ENCODE data around the gene ELN. TPM values are rescaled to one million over a fixed set of nuclear protein-coding genes. Genes with fewer than 3 reads are reported as not detected.

Gene ELN
- total RNA-seq, 4 donors from 2014 or later = 4.1 to 427 (median 92.4) TPM

DNA sequence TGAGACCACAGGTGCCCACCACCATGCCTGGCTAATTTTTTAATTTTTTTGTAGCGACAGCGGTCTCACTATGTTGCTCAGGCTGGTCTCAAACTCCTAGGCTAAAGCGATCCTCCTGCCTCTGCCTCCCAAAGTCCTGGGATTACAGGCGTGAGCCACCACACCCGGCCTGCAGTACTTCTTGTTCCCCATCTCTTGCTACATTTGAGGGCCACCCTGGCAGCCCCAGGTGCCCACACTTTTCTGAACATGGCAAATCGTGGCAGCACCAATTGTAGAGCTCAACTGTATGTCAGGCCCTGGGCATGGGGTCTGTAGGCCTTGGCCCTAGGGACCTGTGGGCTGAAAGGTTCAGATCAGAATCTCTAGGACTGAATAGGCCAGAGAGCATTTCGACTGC is 30.5 kb downstream of the ELN start:
- no peak for DNase-seq

DNA sequence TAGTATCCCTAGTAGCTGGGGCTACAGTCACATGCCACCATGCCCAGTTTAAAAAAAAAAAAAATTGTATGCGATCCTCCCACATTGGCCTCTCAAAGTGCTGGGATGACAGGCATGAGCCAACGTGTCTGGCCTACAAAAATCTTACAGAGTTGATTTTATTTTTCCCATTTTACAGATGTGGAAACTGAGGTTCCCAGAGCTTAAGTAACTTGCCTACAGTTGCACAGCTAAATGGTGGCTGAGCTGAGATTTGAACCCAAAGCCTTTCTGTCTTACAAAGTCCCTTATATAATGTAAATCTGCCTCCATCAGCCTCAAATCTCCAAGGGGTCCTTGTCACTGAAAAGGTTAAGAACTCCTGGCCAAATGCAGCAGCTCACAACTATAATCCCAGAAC is 31.1 kb downstream of the ELN start:
- no peak for TF ChIP-seq POLR2A (IDR thresholded peaks at IDR 0.05)
- TF ChIP-seq, protein P1, sequence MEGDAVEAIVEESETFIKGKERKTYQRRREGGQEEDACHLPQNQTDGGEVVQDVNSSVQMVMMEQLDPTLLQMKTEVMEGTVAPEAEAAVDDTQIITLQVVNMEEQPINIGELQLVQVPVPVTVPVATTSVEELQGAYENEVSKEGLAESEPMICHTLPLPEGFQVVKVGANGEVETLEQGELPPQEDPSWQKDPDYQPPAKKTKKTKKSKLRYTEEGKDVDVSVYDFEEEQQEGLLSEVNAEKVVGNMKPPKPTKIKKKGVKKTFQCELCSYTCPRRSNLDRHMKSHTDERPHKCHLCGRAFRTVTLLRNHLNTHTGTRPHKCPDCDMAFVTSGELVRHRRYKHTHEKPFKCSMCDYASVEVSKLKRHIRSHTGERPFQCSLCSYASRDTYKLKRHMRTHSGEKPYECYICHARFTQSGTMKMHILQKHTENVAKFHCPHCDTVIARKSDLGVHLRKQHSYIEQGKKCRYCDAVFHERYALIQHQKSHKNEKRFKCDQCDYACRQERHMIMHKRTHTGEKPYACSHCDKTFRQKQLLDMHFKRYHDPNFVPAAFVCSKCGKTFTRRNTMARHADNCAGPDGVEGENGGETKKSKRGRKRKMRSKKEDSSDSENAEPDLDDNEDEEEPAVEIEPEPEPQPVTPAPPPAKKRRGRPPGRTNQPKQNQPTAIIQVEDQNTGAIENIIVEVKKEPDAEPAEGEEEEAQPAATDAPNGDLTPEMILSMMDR (IDR thresholded peaks at IDR 0.05) = no peak
- H3K9me3 ChIP-seq = no peaks in the 10 kb centered on the region
- intact Hi-C loops (cut with DNase I; ENCODE audit: low total_unique reads) = no loop called here
- H3K4me3 ChIP-seq = no peak overlapping the region
- no peak overlapping the region for H3K27ac ChIP-seq
- no peaks in the 10 kb centered on the region for H3K27me3 ChIP-seq
- DNase-seq = no peak
- no peaks in the 10 kb centered on the region for H3K4me1 ChIP-seq
- no peaks in the 10 kb centered on the region for H3K36me3 ChIP-seq

More for the DNA sequence above, 30.5 kb downstream of the ELN start:
- Histone ChIP-seq H3K9me3 (no peaks in the 10 kb centered on the region), H3K36me3 (no peaks in the 10 kb centered on the region), H3K27me3 (no peaks in the 10 kb centered on the region), H3K27ac (no peak overlapping the region), H3K4me3 (no peak overlapping the region), H3K4me1 (no peaks in the 10 kb centered on the region)
- TF ChIP-seq POLR2A (IDR thresholded peaks at IDR 0.05) = no peak
- TF ChIP-seq, protein P1 (IDR thresholded peaks at IDR 0.05) = no peak
- intact Hi-C loops (cut with DNase I; ENCODE audit: low total_unique reads) = no loop called here

DNA sequence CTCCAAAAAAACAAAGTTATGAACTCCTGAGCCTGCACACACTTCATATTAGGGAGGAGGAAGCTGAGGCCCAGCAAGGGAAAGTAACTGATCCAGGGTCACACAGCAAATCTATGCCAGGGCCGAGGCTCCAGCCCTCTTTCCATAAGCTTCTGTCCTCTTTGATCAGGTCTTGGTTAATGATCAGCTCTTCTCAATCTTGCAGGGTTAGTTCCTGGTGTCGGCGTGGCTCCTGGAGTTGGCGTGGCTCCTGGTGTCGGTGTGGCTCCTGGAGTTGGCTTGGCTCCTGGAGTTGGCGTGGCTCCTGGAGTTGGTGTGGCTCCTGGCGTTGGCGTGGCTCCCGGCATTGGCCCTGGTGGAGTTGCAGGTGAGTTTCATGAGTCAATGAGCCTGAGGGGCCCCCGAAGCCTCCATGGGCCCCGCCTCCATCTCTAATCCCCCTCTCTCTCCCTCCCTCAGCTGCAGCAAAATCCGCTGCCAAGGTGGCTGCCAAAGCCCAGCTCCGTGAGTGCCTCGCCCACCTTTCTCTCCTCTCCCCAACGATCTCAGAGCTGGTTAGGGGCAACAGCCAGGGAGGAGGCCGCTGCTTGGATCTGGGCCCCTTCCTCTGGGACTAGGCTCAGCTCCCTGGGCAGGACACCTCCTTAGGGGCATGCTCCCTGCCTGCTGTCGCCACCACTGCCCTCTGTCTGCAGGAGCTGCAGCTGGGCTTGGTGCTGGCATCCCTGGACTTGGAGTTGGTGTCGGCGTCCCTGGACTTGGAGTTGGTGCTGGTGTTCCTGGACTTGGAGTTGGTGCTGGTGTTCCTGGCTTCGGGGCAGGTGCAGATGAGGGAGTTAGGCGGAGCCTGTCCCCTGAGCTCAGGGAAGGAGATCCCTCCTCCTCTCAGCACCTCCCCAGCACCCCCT is 32.0 kb downstream of the ELN start:
- no peaks in the 10 kb centered on the region for H3K27me3 ChIP-seq
- H3K4me1 ChIP-seq = no peaks in the 10 kb centered on the region
- H3K4me3 ChIP-seq = no peak overlapping the region
- DNase-seq = no peak
- peak overlapping the region in 1 of 2 donors; percentile 17 for H3K27ac ChIP-seq
- intact Hi-C loops (cut with DNase I; ENCODE audit: low total_unique reads) = no loop called here
- TF ChIP-seq POLR2A (IDR thresholded peaks at IDR 0.05) = no peak
- TF ChIP-seq, protein P1 (IDR thresholded peaks at IDR 0.05) = no peak
- no peaks in the 10 kb centered on the region for H3K9me3 ChIP-seq
- no peaks in the 10 kb centered on the region for H3K36me3 ChIP-seq

DNA sequence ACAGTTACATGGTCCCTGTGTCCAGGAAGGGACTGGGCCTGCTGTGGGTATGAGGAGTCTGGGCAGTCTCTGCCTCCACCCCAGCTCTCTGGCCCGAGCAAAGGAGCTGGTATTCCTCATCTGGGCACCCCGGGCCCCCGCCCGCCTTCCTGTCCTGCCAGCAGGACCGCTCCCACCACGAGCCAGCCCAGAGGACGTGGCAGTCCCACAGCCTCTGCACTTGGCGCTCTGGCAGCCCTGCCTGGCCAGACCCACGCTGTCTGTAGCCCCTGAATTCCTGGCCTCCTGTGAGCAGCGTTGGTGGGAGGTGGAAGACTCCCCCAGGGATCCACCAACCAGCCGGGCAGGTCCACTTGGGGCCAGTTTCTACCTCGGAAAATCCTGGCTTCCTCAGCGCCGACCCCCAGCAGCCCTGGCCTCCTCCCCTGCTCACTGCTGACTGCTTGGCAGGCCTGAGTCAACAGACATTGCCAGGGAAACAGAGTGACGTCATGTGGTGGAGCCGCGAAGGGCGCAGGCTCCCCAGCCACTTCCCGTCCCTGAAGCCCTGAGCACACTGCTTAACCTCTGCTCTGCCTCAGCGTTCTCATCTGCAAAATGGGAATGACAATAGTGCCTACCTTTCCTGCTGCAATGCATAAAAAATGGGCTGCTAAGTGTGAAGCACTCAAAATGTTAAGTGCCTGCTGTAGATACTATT is 34.0 kb downstream of the ELN start:
- no peaks in the 10 kb centered on the region for H3K36me3 ChIP-seq
- TF ChIP-seq, protein P1 (IDR thresholded peaks at IDR 0.05) = peak in 1 of 4 experiments; percentile 14
- peak; percentile 51 to 76 for TF ChIP-seq POLR2A (IDR thresholded peaks at IDR 0.05)
- DNase-seq = peak; percentile 87
- no peaks in the 10 kb centered on the region for H3K4me1 ChIP-seq
- no peaks in the 10 kb centered on the region for H3K9me3 ChIP-seq
- intact Hi-C loops (cut with DNase I; ENCODE audit: low total_unique reads) = no loop called here
- H3K27ac ChIP-seq = peak overlapping the region; percentile 67 to 92
- no peaks in the 10 kb centered on the region for H3K27me3 ChIP-seq
- H3K4me3 ChIP-seq = no peak overlapping the region

DNA sequence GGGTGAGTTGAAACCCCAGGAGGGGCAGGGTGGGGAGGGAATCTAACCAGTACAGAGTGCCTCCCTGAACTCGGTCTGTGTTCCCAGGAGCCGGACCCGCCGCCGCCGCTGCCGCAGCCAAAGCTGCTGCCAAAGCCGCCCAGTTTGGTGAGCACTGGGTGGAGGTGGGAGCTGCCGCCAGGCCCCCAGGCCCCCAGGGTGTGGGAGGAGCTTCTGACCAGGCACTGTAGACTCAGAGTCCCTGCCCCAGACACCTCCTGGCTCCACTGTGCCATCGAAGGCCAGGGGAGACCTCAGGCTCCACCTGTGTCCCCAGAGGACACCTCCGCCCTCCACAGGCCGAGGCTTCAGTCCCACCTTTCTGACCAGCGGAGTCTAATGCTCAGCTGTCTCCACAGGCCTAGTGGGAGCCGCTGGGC is 35.3 kb downstream of the ELN start:
- DNase-seq = no peak
- no peaks in the 10 kb centered on the region for H3K36me3 ChIP-seq
- intact Hi-C loops (cut with DNase I; ENCODE audit: low total_unique reads) = no loop called here

More for the DNA sequence above, 35.3 kb downstream of the ELN start:
- H3K27ac ChIP-seq = no peak overlapping the region
- H3K4me1 ChIP-seq = no peaks in the 10 kb centered on the region
- TF ChIP-seq, protein P1 (IDR thresholded peaks at IDR 0.05) = no peak
- TF ChIP-seq POLR2A (IDR thresholded peaks at IDR 0.05) = no peak
- no peak overlapping the region for H3K4me3 ChIP-seq
- no peaks in the 10 kb centered on the region for H3K27me3 ChIP-seq
- H3K9me3 ChIP-seq = no peaks in the 10 kb centered on the region
